Astrocyte (in vitro differentiated cells and primary cell): ENCODE results near the gene USP40. TPM values are rescaled to one million over a fixed set of nuclear protein-coding genes. Genes with fewer than 3 reads are reported as not detected.

Experiments used
- DNase-seq: peaks from one replicate; pipeline ENCODE4 v3.0.0-alpha.2; 2010; ENCODE audit warnings: low read depth
- FAIRE-seq: peaks from 2 replicates; lab custom pipeline; 2011; peaks lifted over from hg19 to GRCh38; lab: Jason Lieb, UNC
- H2AFZ ChIP-seq: 2 replicates; pipeline ENCODE4 v1.6.0; 2012; ENCODE audit warnings: low read depth, low read length, inconsistent platforms
- H3K27ac ChIP-seq: 2 replicates; pipeline ENCODE4 v1.5.1; 2011; ENCODE audit warnings: low read depth, low read length, inconsistent platforms
- H3K27me3 ChIP-seq: 2 replicates; pipeline ENCODE4 v1.6.0; 2011; ENCODE audit warnings: low read length, inconsistent platforms; ENCODE audit not compliant: insufficient read depth
- H3K36me3 ChIP-seq: 2 replicates; pipeline ENCODE4 v1.5.1; 2011; ENCODE audit warnings: low read length, inconsistent platforms; ENCODE audit not compliant: insufficient read depth
- H3K4me1 ChIP-seq: 2 replicates; pipeline ENCODE4 v1.5.1; 2011; ENCODE audit warnings: low read length, inconsistent platforms; ENCODE audit not compliant: insufficient read depth
- H3K4me2 ChIP-seq: 2 replicates; pipeline ENCODE4 v1.6.0; 2012; ENCODE audit warnings: low read length, inconsistent platforms
- H3K4me3 ChIP-seq: 2 replicates; pipeline ENCODE4 v1.5.1; 2011; ENCODE audit warnings: low read depth, mild to moderate bottlenecking, low read length, inconsistent platforms; ENCODE audit not compliant: insufficient read depth
- H3K79me2 ChIP-seq: 2 replicates; pipeline ENCODE4 v1.6.0; 2012; ENCODE audit warnings: mild to moderate bottlenecking, low read length, inconsistent platforms; ENCODE audit not compliant: insufficient read depth
- H3K9ac ChIP-seq: 2 replicates; pipeline ENCODE4 v1.6.0; 2012; ENCODE audit warnings: mild to moderate bottlenecking, low read length, inconsistent platforms
- H3K9me3 ChIP-seq: 2 replicates; pipeline ENCODE4 v1.5.1; 2012; ENCODE audit warnings: low read depth, mild to moderate bottlenecking, low read length, inconsistent platforms; ENCODE audit not compliant: insufficient read depth
- H4K20me1 ChIP-seq: 2 replicates; pipeline ENCODE4 v1.6.0; 2012; ENCODE audit warnings: low read length, inconsistent platforms; ENCODE audit not compliant: insufficient read depth
- H3K27ac Mint-ChIP-seq: one replicate; pipeline ENCODE4 v1.8.0; 2021; ENCODE audit warnings: mild to moderate bottlenecking, mixed read lengths; ENCODE audit not compliant: unreplicated experiment
- H3K27me3 Mint-ChIP-seq: one replicate; pipeline ENCODE4 v1.8.0; 2021; ENCODE audit warnings: low read depth, mixed read lengths; ENCODE audit not compliant: unreplicated experiment
- H3K36me3 Mint-ChIP-seq: one replicate; pipeline ENCODE4 v1.8.0; 2021; ENCODE audit warnings: low read depth, mixed read lengths; ENCODE audit not compliant: unreplicated experiment
- H3K4me1 Mint-ChIP-seq: one replicate; pipeline ENCODE4 v1.8.0; 2021; ENCODE audit warnings: low read depth, mixed read lengths; ENCODE audit not compliant: unreplicated experiment
- H3K4me3 Mint-ChIP-seq: one replicate; pipeline ENCODE4 v1.8.0; 2021; ENCODE audit warnings: mild to moderate bottlenecking, moderate library complexity, mixed read lengths; ENCODE audit not compliant: unreplicated experiment
- H3K9me3 Mint-ChIP-seq: one replicate; pipeline ENCODE4 v1.8.0; 2021; ENCODE audit warnings: mild to moderate bottlenecking, mixed read lengths; ENCODE audit not compliant: unreplicated experiment
- CTCF ChIP-seq: IDR thresholded peaks from 2 replicates; pipeline ENCODE4 v1.5.1; 2011; ENCODE audit warnings: low read depth, mild to moderate bottlenecking, inconsistent platforms, low read length, moderate library complexity; ENCODE audit not compliant: insufficient read depth
- EZH2 ChIP-seq: IDR thresholded peaks from 2 replicates; pipeline ENCODE4 v1.6.1; 2012; ENCODE audit warnings: mild to moderate bottlenecking, low read length, inconsistent platforms; ENCODE audit not compliant: insufficient read depth
- total RNA-seq: library from RNA; stranded (reverse); gene quantifications from 2 replicates; pipeline ENCODE4 v1.2.1, GENCODE V29; 2021

USP40 gene
- total RNA-seq, 1 donor from 2014 or later = 25.4 TPM

DNA sequence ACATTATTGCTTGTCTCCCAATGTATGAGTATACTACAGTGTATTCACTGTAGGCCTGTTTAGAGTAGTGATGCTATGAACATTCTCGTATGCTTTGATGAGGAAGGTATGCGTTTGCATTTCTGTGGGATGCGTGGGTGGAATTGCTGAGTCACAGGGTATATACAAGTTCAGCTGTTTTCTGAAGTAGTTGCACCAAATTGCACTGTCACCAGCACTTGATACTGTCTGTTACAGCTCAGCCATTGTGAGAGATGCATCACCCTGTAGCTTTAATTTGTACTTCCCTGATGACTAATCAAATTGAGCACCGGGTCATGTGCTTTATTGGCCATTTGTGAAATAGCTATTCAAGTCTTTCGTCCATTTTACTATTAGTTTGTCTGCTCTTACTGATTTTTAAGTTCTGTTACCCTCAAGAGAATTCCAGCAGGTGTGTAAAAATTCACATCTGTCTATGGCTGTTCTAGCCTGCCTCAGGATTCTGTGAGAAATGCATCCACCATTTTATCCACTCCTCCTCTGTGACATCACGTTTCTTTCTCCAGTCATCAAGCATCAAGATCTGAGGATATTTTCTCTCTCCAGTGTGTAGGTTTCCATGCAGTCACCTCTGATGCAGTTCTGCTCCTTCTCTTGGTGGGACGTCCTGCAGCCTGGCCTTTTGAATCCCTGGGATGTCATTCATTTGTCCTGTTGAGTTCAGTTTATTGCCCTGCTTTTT, 139.8 kb downstream of the USP40 start:
- H3K27me3 ChIP-seq = no peaks in the 10 kb centered on the region
- Mint-ChIP-seq H3K9me3 (peaks cover 17% of the 10 kb centered on the region), H3K27me3 (no peaks in the 10 kb centered on the region), H3K4me3 (no peak overlapping the region), H3K36me3 (peaks cover 18% of the 10 kb centered on the region), H3K4me1 (peaks cover 22% of the 10 kb centered on the region), H3K27ac (peak overlapping the region; percentile 92)
- peaks cover 3% of the 10 kb centered on the region for H3K36me3 ChIP-seq
- FAIRE-seq = peak; percentile 88
- no peaks in the 10 kb centered on the region for H4K20me1 ChIP-seq
- no peaks in the 10 kb centered on the region for H3K9me3 ChIP-seq
- H2AFZ ChIP-seq = no peak overlapping the region
- no peak overlapping the region for H3K9ac ChIP-seq
- peaks cover 48% of the 10 kb centered on the region for H3K79me2 ChIP-seq
- no peak overlapping the region for H3K4me3 ChIP-seq
- H3K27ac ChIP-seq = peak overlapping the region; percentile 66
- H3K4me2 ChIP-seq = peak overlapping the region; percentile 57
- peak; percentile 94 for DNase-seq
- TF ChIP-seq EZH2 (no peak), CTCF (no peak)
- H3K4me1 ChIP-seq = peaks cover 4% of the 10 kb centered on the region

Other genes starting within 250 kb of the USP40 start
- gene DGKD, start 212.3 kb downstream of the USP40 start, total RNA-seq = 17.7 and 18.1 TPM in 2 replicates
- gene UGT1A8, start 50.9 kb upstream of the USP40 start, total RNA-seq = not detected in 2 replicates
- gene UGT1A10, start 69.7 kb upstream of the USP40 start, total RNA-seq = not detected in 2 replicates
- not detected in 2 replicates for gene UGT1A9, start 105.1 kb upstream of the USP40 start, total RNA-seq
- not detected in 2 replicates for gene UGT1A7, start 115.1 kb upstream of the USP40 start, total RNA-seq
- gene UGT1A6, start 126.1 kb upstream of the USP40 start, total RNA-seq = not detected in 2 replicates
- gene UGT1A5, start 146.1 kb upstream of the USP40 start, total RNA-seq = not detected in 2 replicates
- gene UGT1A4, start 152.0 kb upstream of the USP40 start, total RNA-seq = not detected in 2 replicates
- not detected in 2 replicates for gene UGT1A3, start 162.3 kb upstream of the USP40 start, total RNA-seq
- not detected in 2 replicates for gene UGT1A1, start 193.5 kb upstream of the USP40 start, total RNA-seq
- not detected in 2 replicates for gene MROH2A, start 211.5 kb upstream of the USP40 start, total RNA-seq